Loucy (cell line): Measurements from ENCODE around the gene PHF20.

Experiments
- H2AFZ ChIP-seq: fragments of 200-600 bp; sonication (generic); 2 replicates; pipeline ENCODE4 v1.6.0; 2016; ENCODE audit warnings: antibody characterized with exemption, mild to moderate bottlenecking, low read length, moderate library complexity
- H3F3A ChIP-seq: fragments of 200-600 bp; 2 replicates; pipeline ENCODE4 v1.6.0; 2016; ENCODE audit warnings: antibody characterized with exemption, low read depth, mild to moderate bottlenecking
- H3K27me3 ChIP-seq: fragments of 200-600 bp; sonication (generic); 2 replicates; pipeline ENCODE4 v1.6.1; 2014; ENCODE audit warnings: low read length, mild to moderate bottlenecking; ENCODE audit not compliant: insufficient read depth, poor library complexity, severe bottlenecking
- H3K36me3 ChIP-seq: fragments of 200-600 bp; sonication (generic); 2 replicates; pipeline ENCODE4 v1.6.1; 2016; ENCODE audit warnings: low read length; ENCODE audit not compliant: insufficient read depth
- H3K4me1 ChIP-seq: fragments of 200-600 bp; sonication (generic); 2 replicates; pipeline ENCODE4 v1.5.1; 2014; ENCODE audit warnings: low read length, mild to moderate bottlenecking; ENCODE audit not compliant: insufficient read depth, poor library complexity, severe bottlenecking
- H3K4me2 ChIP-seq: fragments of 200-600 bp; sonication (generic); 2 replicates; pipeline ENCODE4 v1.6.0; 2014; ENCODE audit warnings: antibody characterized with exemption, low read length, low read depth, mild to moderate bottlenecking; ENCODE audit not compliant: poor library complexity, severe bottlenecking
- H3K4me3 ChIP-seq: fragments of 200-600 bp; sonication (generic); 2 replicates; pipeline ENCODE4 v1.5.1; 2014; ENCODE audit warnings: low read length, mild to moderate bottlenecking, mixed read lengths; ENCODE audit not compliant: poor library complexity, severe bottlenecking
- H3K79me2 ChIP-seq: fragments of 200-600 bp; sonication (generic); 2 replicates; pipeline ENCODE4 v1.6.1; 2014; ENCODE audit warnings: low read length; ENCODE audit not compliant: insufficient read depth
- H3K9ac ChIP-seq: fragments of 200-600 bp; sonication (generic); 2 replicates; pipeline ENCODE4 v1.6.0; 2014; ENCODE audit warnings: mild to moderate bottlenecking, low read depth, low read length, moderate library complexity; ENCODE audit not compliant: poor library complexity, severe bottlenecking
- H3K9me2 ChIP-seq: fragments of 200-600 bp; sonication (generic); replicated peaks from 2 replicates; pipeline ENCODE4 v1.6.1; 2016; ENCODE audit warnings: low read depth, low read length, mixed read lengths
- H3K9me3 ChIP-seq: fragments of 200-600 bp; sonication (generic); 2 replicates; pipeline ENCODE4 v1.6.1; 2014; ENCODE audit warnings: mild to moderate bottlenecking, antibody characterized with exemption, low read length, low read depth; ENCODE audit not compliant: insufficient read depth
- H4K20me1 ChIP-seq: fragments of 200-600 bp; sonication (generic); 2 replicates; pipeline ENCODE4 v1.6.0; 2014; ENCODE audit warnings: antibody characterized with exemption, low read length, mild to moderate bottlenecking; ENCODE audit not compliant: insufficient read depth, poor library complexity, severe bottlenecking
- CTCF ChIP-seq: fragments of 200-600 bp; sonication (generic); conservative IDR thresholded peaks from 2 replicates; pipeline ENCODE4 v1.5.1; 2014; ENCODE audit warnings: mild to moderate bottlenecking, antibody characterized with exemption, low read length
- EZH2phosphoT487 ChIP-seq: fragments of 200-600 bp; IDR thresholded peaks from 2 replicates; pipeline ENCODE4 v1.6.1; 2018; ENCODE audit warnings: antibody characterized with exemption, mild to moderate bottlenecking, moderate library complexity, borderline replicate concordance

Gene PHF20

GRCh38 chr20:35918021-35918420 is 146.2 kb downstream of the PHF20 start:
- H3F3A ChIP-seq = no peaks in the 10 kb centered on the region
- no peaks in the 10 kb centered on the region for H3K9me2 ChIP-seq
- peaks cover 70% of the 10 kb centered on the region; the same call in 1 of the 2 replicates for H3K36me3 ChIP-seq
- H3K9me3 ChIP-seq = no peaks in the 10 kb centered on the region
- no peak overlapping the region for H2AFZ ChIP-seq
- no peaks in the 10 kb centered on the region for H3K4me1 ChIP-seq
- no peaks in the 10 kb centered on the region for H3K27me3 ChIP-seq
- no peak overlapping the region for H3K9ac ChIP-seq
- no peak overlapping the region for H3K4me2 ChIP-seq
- no peaks in the 10 kb centered on the region for H3K79me2 ChIP-seq
- TF ChIP-seq EZH2phosphoT487 (no peak), CTCF (no peak)
- no peak overlapping the region for H3K4me3 ChIP-seq
- no peaks in the 10 kb centered on the region for H4K20me1 ChIP-seq

GRCh38 chr20:35920523-35920922 is 148.7 kb downstream of the PHF20 start:
- Histone ChIP-seq H3K9ac (no peak overlapping the region), H3K4me1 (no peaks in the 10 kb centered on the region), H3K79me2 (no peaks in the 10 kb centered on the region), H2AFZ (no peak overlapping the region), H4K20me1 (no peaks in the 10 kb centered on the region), H3K27me3 (no peaks in the 10 kb centered on the region), H3K9me3 (no peaks in the 10 kb centered on the region), H3K4me3 (no peak overlapping the region), H3K36me3 (peaks cover 51% of the 10 kb centered on the region; the same call in 1 of the 2 replicates), H3F3A (no peaks in the 10 kb centered on the region), H3K9me2 (no peaks in the 10 kb centered on the region), H3K4me2 (no peak overlapping the region)
- TF ChIP-seq EZH2phosphoT487 (no peak), CTCF (no peak)

GRCh38 chr20:35929301-35929700 is 157.5 kb downstream of the PHF20 start:
- no peaks in the 10 kb centered on the region for H3K9me2 ChIP-seq
- H3F3A ChIP-seq = no peaks in the 10 kb centered on the region
- no peaks in the 10 kb centered on the region for H3K9me3 ChIP-seq
- no peak overlapping the region for H2AFZ ChIP-seq
- no peak overlapping the region for H3K4me2 ChIP-seq
- H3K9ac ChIP-seq = no peak overlapping the region
- TF ChIP-seq EZH2phosphoT487 (no peak), CTCF (no peak)
- H4K20me1 ChIP-seq = no peaks in the 10 kb centered on the region
- no peaks in the 10 kb centered on the region for H3K4me1 ChIP-seq
- no peaks in the 10 kb centered on the region for H3K27me3 ChIP-seq
- no peak overlapping the region for H3K4me3 ChIP-seq
- H3K79me2 ChIP-seq = no peaks in the 10 kb centered on the region
- peaks cover 49% of the 10 kb centered on the region; the same call in 1 of the 2 replicates for H3K36me3 ChIP-seq
